HCT116 (cell line): ENCODE data around the gene RAD51AP2. TPM values are rescaled to one million over a fixed set of nuclear protein-coding genes. Genes with fewer than 3 reads are reported as not detected.

Experiments
- ATAC-seq: fragments of 200-7000 bp; cut with Tn5 transposase; 2 replicates; pipeline ENCODE4 v1.9.1; 2020; ENCODE audit warnings: mild to moderate bottlenecking, moderate library complexity
- BruUV-seq: library from RNA; stranded (reverse); fragments of 400-500 nt; replicated peaks from 2 replicates; lab custom pipeline; 2021; lab: Mats Ljungman, UMichigan
- CTCF ChIA-PET: fragments of 300-600 bp; sonication (Branson Sonifier 250); formaldehyde crosslinking; loops from one replicate; lab custom pipeline; 2021; ENCODE audit warnings: antibody characterized with exemption; lab: Charles Lee
- POLR2A ChIA-PET: fragments of 300-600, 350-600 bp; sonication (Branson Sonifier 250); formaldehyde crosslinking; loops from one replicate; lab custom pipeline; 2021; ENCODE audit warnings: antibody characterized with exemption; lab: Charles Lee
- RAD21 ChIA-PET, 2 experiments: fragments of 300-600 bp; sonication (Branson Sonifier 250); formaldehyde crosslinking; loops; one replicate each; lab custom pipeline; 2023; ENCODE audit warnings: low total read pairs in 2 of 2; ENCODE audit not compliant: uncharacterized antibody in 2 of 2, unreplicated experiment in 2 of 2, low non-redundant PET in 1 of 2; lab: Charles Lee
- DNase-seq: peaks from one replicate; pipeline ENCODE4 v3.0.0-alpha.2; 2010; ENCODE audit warnings: low read depth, low spot score
- H2AFZ ChIP-seq: fragments of 200-600 bp; shearing (Covaris generic), sonication (generic); 2 replicates; pipeline ENCODE4 v1.6.1; 2017; ENCODE audit warnings: low read depth, mixed run types, mixed read lengths, antibody characterized with exemption, low read length; ENCODE audit not compliant: poor library complexity, severe bottlenecking
- H3K27ac ChIP-seq: 2 replicates; pipeline ENCODE4 v1.5.1; 2012; ENCODE audit warnings: low read depth, low read length
- H3K27me3 ChIP-seq: fragments of 200-600 bp; sonication (generic); 2 replicates; pipeline ENCODE4 v1.6.1; 2016; ENCODE audit warnings: mixed run types, low read length, mixed read lengths; ENCODE audit not compliant: insufficient read depth
- H3K36me3 ChIP-seq, 2 experiments: fragments of 200-500 bp in 1 of 2; fragments of 200-600 bp in 1 of 2; sonication (Bioruptor generic) in 1 of 2; sonication (generic) in 1 of 2; 2 replicates each; pipeline versions ENCODE4 v1.5.1 to v1.6.1; 2014 to 2016; ENCODE audit warnings: low read length in 2 of 2, inconsistent platforms in 1 of 2, mixed read lengths in 1 of 2, mixed run types in 1 of 2; ENCODE audit not compliant: insufficient read depth in 2 of 2, control insufficient read depth in 1 of 2
- H3K4me1 ChIP-seq, 2 experiments: fragments of 200-600 bp in 1 of 2; sonication (generic) in 1 of 2; 2 replicates each; pipeline versions ENCODE4 v1.5.1 to v1.6.1; 2012 to 2017; ENCODE audit warnings: low read length in 2 of 2, inconsistent platforms in 1 of 2, mild to moderate bottlenecking in 1 of 2, mixed read lengths in 1 of 2, mixed run types in 1 of 2, moderate library complexity in 1 of 2; ENCODE audit not compliant: insufficient read depth in 2 of 2, control insufficient read depth in 1 of 2
- H3K4me2 ChIP-seq: fragments of 200-600 bp; sonication (generic); 2 replicates; pipeline ENCODE4 v1.6.1; 2017; ENCODE audit warnings: mixed run types, low read length, mixed read lengths
- H3K4me3 ChIP-seq, 2 experiments: fragments of 200-600 bp in 1 of 2; sonication (generic) in 1 of 2; replicated peaks in 1 of 2; 2 replicates each; pipeline ENCODE4 v1.5.1; 2011 to 2016; ENCODE audit warnings: low read length in 2 of 2, control low read depth in 1 of 2, low read depth in 1 of 2, mild to moderate bottlenecking in 1 of 2, mixed read lengths in 1 of 2, mixed run types in 1 of 2
- H3K79me2 ChIP-seq: fragments of 200-600 bp; sonication (generic); 2 replicates; pipeline ENCODE4 v1.6.1; 2017; ENCODE audit warnings: mild to moderate bottlenecking, mixed run types, low read length, moderate library complexity, mixed read lengths; ENCODE audit not compliant: insufficient read depth
- H3K9ac ChIP-seq: fragments of 200-600 bp; sonication (generic); 2 replicates; pipeline ENCODE4 v1.6.1; 2016; ENCODE audit warnings: low read length, mixed read lengths
- H3K9me2 ChIP-seq: fragments of 200-600 bp; sonication (generic), shearing (Covaris generic); 2 replicates; pipeline ENCODE4 v1.6.1; 2017; ENCODE audit warnings: mixed run types, mild to moderate bottlenecking, moderate library complexity; ENCODE audit not compliant: insufficient read depth
- H3K9me3 ChIP-seq, 2 experiments: fragments of 200-500 bp in 1 of 2; fragments of 200-600 bp in 1 of 2; sonication (Bioruptor generic) in 1 of 2; sonication (generic) in 1 of 2; 2 replicates each; pipeline ENCODE4 v1.6.1; 2014 to 2017; ENCODE audit warnings: low read length in 2 of 2, mixed read lengths in 2 of 2, inconsistent platforms in 1 of 2, low read depth in 1 of 2, mild to moderate bottlenecking in 1 of 2, mixed run types in 1 of 2, moderate library complexity in 1 of 2; ENCODE audit not compliant: control insufficient read depth in 1 of 2, insufficient read depth in 1 of 2
- H4K20me1 ChIP-seq: fragments of 200-600 bp; sonication (generic), shearing (Covaris generic); 2 replicates; pipeline ENCODE4 v1.6.1; 2017; ENCODE audit warnings: mixed run types, mild to moderate bottlenecking, moderate library complexity; ENCODE audit not compliant: insufficient read depth
- CBX3 ChIP-seq: IDR thresholded peaks from 2 replicates; pipeline ENCODE4 v1.6.1; 2012; ENCODE audit warnings: low read depth
- CEBPB ChIP-seq: IDR thresholded peaks from 2 replicates; pipeline ENCODE4 v1.6.1; 2012; ENCODE audit warnings: low read depth
- EGR1 ChIP-seq: IDR thresholded peaks from 2 replicates; pipeline ENCODE4 v1.6.1; 2012; ENCODE audit warnings: low read depth
- ELF1 ChIP-seq: IDR thresholded peaks from 2 replicates; pipeline ENCODE4 v1.6.1; 2012; ENCODE audit warnings: low read depth, borderline replicate concordance
- EZH2phosphoT487 ChIP-seq: fragments of 200-600 bp; IDR thresholded peaks from 2 replicates; pipeline ENCODE4 v1.6.1; 2018; ENCODE audit warnings: antibody characterized with exemption, borderline replicate concordance
- FOSL1 ChIP-seq: IDR thresholded peaks from 2 replicates; pipeline ENCODE4 v1.6.1; 2012; ENCODE audit warnings: low read depth
- JUND ChIP-seq: IDR thresholded peaks from 2 replicates; pipeline ENCODE4 v1.6.1; 2012
- POLR2A ChIP-seq: IDR thresholded peaks from 2 replicates; pipeline ENCODE4 v1.7.0; 2011; ENCODE audit warnings: borderline replicate concordance; ENCODE audit not compliant: insufficient read depth, insufficient read length; ENCODE audit errors: extremely low read depth
- POLR2AphosphoS5 ChIP-seq: IDR thresholded peaks from 2 replicates; pipeline ENCODE4 v1.6.1; 2011; ENCODE audit warnings: mild to moderate bottlenecking, low read depth, low read length, moderate library complexity
- RAD21 ChIP-seq: IDR thresholded peaks from 2 replicates; pipeline ENCODE4 v1.6.1; 2012; ENCODE audit warnings: low read depth, mild to moderate bottlenecking
- REST ChIP-seq: IDR thresholded peaks from 2 replicates; pipeline ENCODE4 v1.6.1; 2012; ENCODE audit warnings: low read depth
- SIN3A ChIP-seq: IDR thresholded peaks from 2 replicates; pipeline ENCODE4 v1.6.1; 2012; ENCODE audit warnings: low read depth
- SP1 ChIP-seq: IDR thresholded peaks from 2 replicates; pipeline ENCODE4 v1.6.1; 2012; ENCODE audit warnings: low read depth
- SRF ChIP-seq: IDR thresholded peaks from 2 replicates; pipeline ENCODE4 v1.6.1; 2012; ENCODE audit warnings: low read depth
- TCF7L2 ChIP-seq: IDR thresholded peaks from 2 replicates; pipeline ENCODE4 v1.7.0; 2011; ENCODE audit warnings: borderline replicate concordance, inconsistent platforms; ENCODE audit not compliant: insufficient read depth, insufficient read length; ENCODE audit errors: extremely low read depth
- YY1 ChIP-seq: IDR thresholded peaks from 2 replicates; pipeline ENCODE4 v1.6.1; 2011; ENCODE audit warnings: low read length, low read depth, moderate library complexity, mild to moderate bottlenecking; ENCODE audit not compliant: insufficient replicate concordance; ENCODE audit errors: extremely low read depth
- ZFX ChIP-seq: fragments of 450-650 bp; IDR thresholded peaks from 2 replicates; pipeline ENCODE4 v1.6.1; 2017
- ZNF274 ChIP-seq: fragments of 200-500 bp; sonication (Bioruptor generic); IDR thresholded peaks from 2 replicates; pipeline ENCODE4 v1.6.1; 2014; ENCODE audit warnings: mild to moderate bottlenecking, low read depth, low read length, inconsistent platforms
- intact Hi-C: fragments of 100-400 bp; cut with micrococcal nuclease; formaldehyde crosslinking; loops from 2 replicates; pipeline ENCODE4 v1.10.0; 2022
- total RNA-seq: library from RNA; stranded (reverse); gene quantifications from one replicate; pipeline ENCODE4 v1.2.1, GENCODE V29; 2021; ENCODE audit not compliant: unreplicated experiment
- TF ChIP-seq, protein P1 (sequence below): IDR thresholded peaks from 2 replicates; pipeline ENCODE4 v1.6.1; 2012
- TF ChIP-seq, protein P2 (sequence below): IDR thresholded peaks from 2 replicates; pipeline ENCODE4 v1.6.1; 2012
- TF ChIP-seq, protein P3 (sequence below), 3 experiments: fragments of 200-600 bp in 1 of 3; sonication (generic) in 1 of 3; IDR thresholded peaks in 2 of 3; conservative IDR thresholded peaks in 1 of 3; 2 replicates each; pipeline ENCODE4 v1.5.1; 2012 to 2017; ENCODE audit warnings: low read depth in 2 of 3, low read length in 2 of 3, antibody characterized with exemption in 1 of 3, borderline replicate concordance in 1 of 3, control low read depth in 1 of 3, mild to moderate bottlenecking in 1 of 3, mixed read lengths in 1 of 3, mixed run types in 1 of 3, moderate library complexity in 1 of 3; ENCODE audit not compliant: insufficient read depth in 1 of 3

RAD51AP2 gene
- total RNA-seq, 1 experiment from 2014 or later, result 0.10 TPM

DNA sequence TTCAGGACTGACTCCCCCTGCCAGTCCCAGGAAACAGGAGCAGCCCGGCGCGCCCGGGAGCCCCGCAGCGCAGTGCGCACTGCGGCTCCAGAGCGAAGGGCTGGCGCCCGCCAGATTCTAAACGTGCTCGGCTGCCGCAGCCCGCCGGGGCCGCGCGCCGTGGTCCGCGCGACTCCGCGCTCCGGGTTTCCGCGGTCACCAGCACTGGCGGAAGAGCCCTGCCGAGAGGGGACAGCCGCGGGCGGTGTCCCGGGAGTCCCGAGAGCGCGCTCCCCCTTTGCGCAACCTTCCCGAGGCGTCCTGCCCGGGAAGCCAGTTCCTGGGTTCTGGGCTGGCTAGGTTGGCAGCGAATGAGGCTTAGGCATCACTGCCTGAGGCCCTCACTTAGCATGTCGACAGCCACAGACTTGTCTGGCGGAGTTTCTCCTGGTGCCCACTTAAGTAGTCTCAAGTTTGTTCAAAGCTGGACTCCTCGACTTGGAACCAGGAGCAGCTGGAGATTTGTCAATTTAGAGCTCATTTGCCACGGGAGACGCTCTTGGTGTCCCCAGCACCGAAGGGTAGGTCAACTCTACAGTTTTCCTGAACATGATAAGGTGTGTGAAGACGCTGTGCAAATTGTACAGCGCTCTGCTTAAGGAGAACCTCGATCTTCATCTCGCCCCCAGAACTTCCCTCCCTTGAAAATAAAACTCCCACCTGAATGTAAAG lies 20.8 kb upstream of the RAD51AP2 start:
- Histone ChIP-seq H3K4me3 (peak overlapping the region; percentile 47 to 65), H4K20me1 (no peaks in the 10 kb centered on the region), H3K79me2 (no peaks in the 10 kb centered on the region), H3K4me2 (peak overlapping the region; percentile 82), H3K9me2 (no peaks in the 10 kb centered on the region), H3K27me3 (no peaks in the 10 kb centered on the region; the same call in 1 of the 2 replicates), H2AFZ (peak overlapping the region; percentile 92), H3K9ac (peak overlapping the region; percentile 68), H3K4me1 (peaks cover 10 to 48% of the 10 kb centered on the region in 2 experiments; a peak in 3 of 4 replicates), H3K9me3 (no peaks in the 10 kb centered on the region), H3K27ac (peak overlapping the region; percentile 58), H3K36me3 (no peaks in the 10 kb centered on the region)
- DNase-seq, result peak; percentile 54
- ChIA-PET CTCF (interaction anchor here (1.8 kb wide), 1 partner anchor 132 kb away, joined by 6 read pairs; no protein-coding TSS in a partner anchor), RAD21 (no interaction called here), POLR2A (interaction anchor here (1.1 to 1.2 kb wide), 2 partner anchors 8 to 83 kb away, joined by 3 to 4 read pairs; no protein-coding TSS in a partner anchor)
- ATAC-seq, result peak; percentile 58
- intact Hi-C loops, result no loop called here
- BruUV-seq, result no TSS peak
- TF ChIP-seq CBX3, result no peak; the same call in 1 of the 2 replicates
- TF ChIP-seq FOSL1, result no peak
- TF ChIP-seq EZH2phosphoT487, result no peak
- TF ChIP-seq EGR1, result no peak
- no peak for TF ChIP-seq ZFX
- peak; percentile 57; the same call in 1 of the 2 replicates for TF ChIP-seq JUND
- TF ChIP-seq SP1, result peak; percentile 86
- TF ChIP-seq SIN3A, result peak; percentile 72; the same call in 1 of the 2 replicates
- peak; percentile 71 for TF ChIP-seq YY1
- TF ChIP-seq POLR2A, result no peak
- no peak for TF ChIP-seq TCF7L2
- TF ChIP-seq, protein P1, sequence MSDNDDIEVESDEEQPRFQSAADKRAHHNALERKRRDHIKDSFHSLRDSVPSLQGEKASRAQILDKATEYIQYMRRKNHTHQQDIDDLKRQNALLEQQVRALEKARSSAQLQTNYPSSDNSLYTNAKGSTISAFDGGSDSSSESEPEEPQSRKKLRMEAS, result peak; percentile 80
- 0 out of 2 replicates have a peak, but pooled peaks have one; percentile 4 for TF ChIP-seq RAD21
- TF ChIP-seq SRF, result no peak
- TF ChIP-seq, protein P2, sequence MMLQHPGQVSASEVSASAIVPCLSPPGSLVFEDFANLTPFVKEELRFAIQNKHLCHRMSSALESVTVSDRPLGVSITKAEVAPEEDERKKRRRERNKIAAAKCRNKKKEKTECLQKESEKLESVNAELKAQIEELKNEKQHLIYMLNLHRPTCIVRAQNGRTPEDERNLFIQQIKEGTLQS, result no peak
- TF ChIP-seq REST, result no peak
- TF ChIP-seq ZNF274, result no peak
- peak; percentile 77 for TF ChIP-seq POLR2AphosphoS5
- TF ChIP-seq, protein P3, sequence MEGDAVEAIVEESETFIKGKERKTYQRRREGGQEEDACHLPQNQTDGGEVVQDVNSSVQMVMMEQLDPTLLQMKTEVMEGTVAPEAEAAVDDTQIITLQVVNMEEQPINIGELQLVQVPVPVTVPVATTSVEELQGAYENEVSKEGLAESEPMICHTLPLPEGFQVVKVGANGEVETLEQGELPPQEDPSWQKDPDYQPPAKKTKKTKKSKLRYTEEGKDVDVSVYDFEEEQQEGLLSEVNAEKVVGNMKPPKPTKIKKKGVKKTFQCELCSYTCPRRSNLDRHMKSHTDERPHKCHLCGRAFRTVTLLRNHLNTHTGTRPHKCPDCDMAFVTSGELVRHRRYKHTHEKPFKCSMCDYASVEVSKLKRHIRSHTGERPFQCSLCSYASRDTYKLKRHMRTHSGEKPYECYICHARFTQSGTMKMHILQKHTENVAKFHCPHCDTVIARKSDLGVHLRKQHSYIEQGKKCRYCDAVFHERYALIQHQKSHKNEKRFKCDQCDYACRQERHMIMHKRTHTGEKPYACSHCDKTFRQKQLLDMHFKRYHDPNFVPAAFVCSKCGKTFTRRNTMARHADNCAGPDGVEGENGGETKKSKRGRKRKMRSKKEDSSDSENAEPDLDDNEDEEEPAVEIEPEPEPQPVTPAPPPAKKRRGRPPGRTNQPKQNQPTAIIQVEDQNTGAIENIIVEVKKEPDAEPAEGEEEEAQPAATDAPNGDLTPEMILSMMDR (IDR thresholded peaks at IDR 0.05 in 2 of 3, conservative IDR thresholded peaks at IDR 0.05 in 1 of 3; ENCODE audit: borderline replicate concordance in 1 of 3, insufficient read depth in 1 of 3, low read depth in 2 of 3, low read length in 2 of 3), result no peak
- TF ChIP-seq CEBPB, result peak; percentile 92
- no peak for TF ChIP-seq ELF1
